Right ventricle myocardium inferior (tissue), 1 donor: ENCODE results near the gene OR2A1. TPM values are rescaled to one million over a fixed set of nuclear protein-coding genes. Genes with fewer than 3 reads are reported as not detected.
"Not testable (repeated sequence)": the region's sequence is repeated elsewhere in the genome, so short reads cannot be mapped to it uniquely, and the experiment has no call there.

Source experiments
- ATAC-seq: fragments of 200-7000 bp; cut with Tn5 transposase; one replicate; pipeline ENCODE4 v1.9.1; 2020; ENCODE audit warnings: mild to moderate bottlenecking, moderate library complexity
- DNase-seq: peaks from one replicate; pipeline ENCODE4 v3.0.0; 2021; ENCODE audit errors: missing footprints
- intact Hi-C: fragments of 100-400 bp; cut with DNase I; formaldehyde crosslinking; loops from one replicate; pipeline ENCODE4 v1.11.0; 2022
- total RNA-seq: library from RNA; stranded (reverse); fragmentation: NEBNext Ultra II Directional; extraction: Animal tissue kit (Norgen Biotek cat#: 25700); gene quantifications from one replicate; pipeline ENCODE4 v1.2.1, GENCODE V29; 2021
- donor health status: DM: no; HTN: yes; CAD: no; lungs with severe emphysema.

Gene OR2A1
- total RNA-seq, 1 donor from 2014 or later, result not detected

DNA sequence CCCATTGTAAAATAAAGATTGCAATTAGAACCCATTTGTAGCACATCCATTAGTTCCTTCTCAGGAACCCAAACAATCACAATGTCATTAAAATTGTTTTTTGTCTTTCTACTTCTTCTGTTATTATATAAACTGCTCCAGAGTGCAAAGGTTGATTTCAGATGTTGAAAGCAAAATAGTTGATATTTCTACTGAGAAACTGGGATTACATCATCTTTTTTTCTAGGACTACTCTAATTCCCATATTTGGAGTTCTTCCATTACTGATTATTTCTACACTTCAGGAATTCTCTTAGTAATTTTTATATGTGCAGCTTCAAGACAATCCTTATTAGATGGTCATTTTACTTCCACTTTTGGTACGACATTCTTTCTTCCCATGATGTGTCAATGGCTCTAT is 5.3 kb downstream of the OR2A1 start:
- intact Hi-C loops, DNase-seq, ATAC-seq: not testable (repeated sequence)

DNA sequence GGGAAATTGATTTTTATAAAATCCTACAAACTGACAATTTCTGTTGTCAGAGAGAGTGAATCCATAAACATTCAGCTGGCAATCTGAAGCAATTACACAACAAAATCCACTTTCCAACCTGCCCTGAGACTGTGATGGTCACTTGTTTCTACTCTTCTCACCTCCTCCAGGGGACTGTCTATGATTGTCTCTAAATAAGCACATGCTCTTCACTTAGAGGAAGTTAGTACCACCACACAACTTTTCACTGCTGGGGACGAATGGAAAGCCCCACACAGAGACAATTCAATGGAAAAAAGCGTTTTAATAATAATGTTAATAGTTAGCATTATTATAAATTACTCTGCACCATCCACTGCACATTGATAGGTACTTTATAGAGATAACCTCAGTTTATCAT is 7.3 kb downstream of the OR2A1 start:
- intact Hi-C loops, DNase-seq, ATAC-seq: not testable (repeated sequence)

DNA sequence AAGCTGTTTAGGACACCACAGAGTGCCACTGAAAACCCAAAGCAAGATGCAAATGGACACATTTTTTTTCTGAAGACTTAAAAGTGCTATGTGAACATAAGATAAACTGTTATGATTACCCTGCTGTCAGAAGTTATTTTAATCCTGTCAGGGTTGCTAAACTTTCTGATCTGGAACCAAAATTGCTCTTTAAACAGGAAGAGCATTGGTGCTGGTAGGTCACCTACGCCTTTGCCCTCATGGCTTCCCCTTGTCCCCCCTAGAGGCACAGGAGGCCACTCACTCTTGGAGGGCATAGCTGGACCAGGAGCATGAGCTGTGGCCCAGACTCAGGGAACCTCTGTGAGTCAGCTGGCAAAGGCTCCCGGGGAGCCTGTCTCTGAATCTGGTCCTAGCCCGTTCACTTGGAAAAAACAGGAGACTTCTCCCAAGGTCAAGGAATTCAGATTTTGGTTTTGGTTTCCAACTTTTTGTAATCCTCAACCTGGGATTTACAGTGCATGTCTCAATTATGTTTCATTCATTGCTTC is 9.5 kb downstream of the OR2A1 start:
- DNase-seq, intact Hi-C loops, ATAC-seq: not testable (repeated sequence)

GRCh38 chr7:144323359-144323758 is 11.1 kb downstream of the OR2A1 start:
- intact Hi-C loops, ATAC-seq: not testable (repeated sequence)

DNA sequence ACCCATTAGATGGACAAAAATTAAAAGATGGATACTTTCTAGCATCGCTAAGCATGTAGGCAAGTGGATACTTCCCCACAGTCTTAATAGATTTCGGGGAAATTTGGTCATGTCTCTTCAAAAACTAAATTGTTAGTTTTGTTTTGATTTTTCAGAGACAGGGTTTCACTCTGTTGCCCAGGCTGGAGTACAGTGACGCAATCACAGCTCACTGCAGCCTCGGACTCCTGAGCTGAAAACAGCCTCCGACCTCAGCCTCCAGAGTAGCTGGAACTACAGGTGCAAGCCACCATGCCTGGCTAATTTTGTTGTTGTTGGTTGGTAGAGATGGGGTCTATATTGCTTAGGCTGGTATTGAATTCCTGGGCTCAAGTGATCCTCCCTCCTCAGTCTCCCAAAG is 13.6 kb downstream of the OR2A1 start:
- peak; percentile 37 for DNase-seq
- intact Hi-C loops, ATAC-seq: not testable (repeated sequence)

More at GRCh38 chr7:144323359-144323758, 11.1 kb downstream of the OR2A1 start:
- not testable (repeated sequence) for DNase-seq

GRCh38 chr7:144330044-144330443 is 17.8 kb downstream of the OR2A1 start:
- ATAC-seq, DNase-seq, intact Hi-C loops: not testable (repeated sequence)

GRCh38 chr7:144331221-144331995 is 19.2 kb downstream of the OR2A1 start:
- intact Hi-C loops, DNase-seq: not testable (repeated sequence)
- peak; percentile 33 for ATAC-seq

GRCh38 chr7:144331996-144332288 is 19.7 kb downstream of the OR2A1 start:
- peak; percentile 56 for DNase-seq
- intact Hi-C loops, ATAC-seq: not testable (repeated sequence)

- intact Hi-C loops, ATAC-seq, DNase-seq: not testable (repeated sequence)
Observed at GRCh38 chr7:144348625-144349024, 36.4 kb downstream of the OR2A1 start.

GRCh38 chr7:144351667-144352066 is 39.4 kb downstream of the OR2A1 start:
- DNase-seq, result peak; percentile 43
- ATAC-seq, intact Hi-C loops: not testable (repeated sequence)

GRCh38 chr7:144355176-144355822 is 43.1 kb downstream of the OR2A1 start, which contains the start of gene ARHGEF5:
Gene ARHGEF5, plus strand, starts transcription at chr7:144355402. Its CDS starts 7,268 bp downstream, at chr7:144362670.
- ATAC-seq, result peak; percentile 86
- intact Hi-C loops, DNase-seq: not testable (repeated sequence)

- DNase-seq, ATAC-seq, intact Hi-C loops: not testable (repeated sequence)
Observed at GRCh38 chr7:144356185-144356584, 44.0 kb downstream of the OR2A1 start.

- intact Hi-C loops, ATAC-seq, DNase-seq: not testable (repeated sequence)
Observed at GRCh38 chr7:144356860-144357259, 44.6 kb downstream of the OR2A1 start.

DNA sequence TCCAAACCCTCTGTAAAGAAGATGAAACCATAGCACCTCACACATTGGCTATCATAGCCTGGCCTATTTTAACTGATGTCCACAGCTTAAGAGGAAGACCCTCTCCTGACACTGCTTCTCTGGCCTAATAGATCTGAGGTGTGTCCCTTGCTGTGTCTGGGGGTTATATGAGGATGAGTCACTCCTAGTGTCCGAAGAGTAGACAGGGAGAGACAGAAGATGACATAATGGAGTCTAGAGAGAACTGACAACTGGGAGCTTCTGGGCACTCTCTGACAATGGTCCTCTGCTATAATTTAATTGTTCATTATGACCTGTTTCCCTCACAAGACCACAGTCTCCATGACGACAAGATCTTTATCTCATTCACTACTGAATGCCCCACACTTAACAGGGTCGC is 49.8 kb downstream of the OR2A1 start:
- ATAC-seq, DNase-seq, intact Hi-C loops: not testable (repeated sequence)

DNA sequence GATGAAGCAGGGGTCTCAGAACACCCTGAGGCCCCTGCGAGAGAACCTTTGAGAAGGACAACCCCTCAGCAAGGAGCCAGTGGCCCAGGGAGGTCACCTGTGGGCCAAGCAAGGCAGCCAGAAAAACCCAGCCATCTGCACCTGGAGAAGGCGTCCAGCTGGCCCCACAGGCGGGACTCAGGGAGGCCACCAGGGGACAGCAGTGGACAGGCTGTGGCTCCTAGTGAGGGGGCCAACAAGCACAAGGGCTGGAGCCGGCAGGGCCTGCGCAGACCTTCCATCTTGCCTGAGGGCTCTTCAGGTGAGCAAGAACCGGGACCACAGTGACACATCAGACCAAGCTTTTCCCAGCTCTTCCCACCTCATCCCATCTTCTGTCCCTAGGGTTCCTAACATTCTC is 53.3 kb downstream of the OR2A1 start:
- DNase-seq, ATAC-seq, intact Hi-C loops: not testable (repeated sequence)

DNA sequence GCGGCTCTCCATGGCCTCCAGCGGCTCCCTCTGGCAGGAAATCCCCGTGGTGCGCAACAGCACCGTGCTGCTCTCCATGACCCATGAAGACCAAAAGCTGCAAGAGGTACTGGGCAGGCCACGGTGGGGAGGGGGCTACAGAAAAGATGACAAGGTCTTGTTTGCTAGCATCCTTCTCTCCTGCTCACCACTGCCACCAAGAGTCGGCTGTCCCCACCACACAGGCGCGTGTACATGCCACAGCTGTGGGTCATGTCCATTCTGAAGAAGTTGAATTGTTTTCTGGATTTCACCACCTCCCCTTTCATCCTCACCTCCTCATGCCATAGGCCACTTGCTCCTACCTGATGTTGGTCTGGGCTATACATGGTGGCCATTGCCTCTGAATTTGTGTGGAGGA is 55.0 kb downstream of the OR2A1 start:
- intact Hi-C loops, DNase-seq, ATAC-seq: not testable (repeated sequence)

DNA sequence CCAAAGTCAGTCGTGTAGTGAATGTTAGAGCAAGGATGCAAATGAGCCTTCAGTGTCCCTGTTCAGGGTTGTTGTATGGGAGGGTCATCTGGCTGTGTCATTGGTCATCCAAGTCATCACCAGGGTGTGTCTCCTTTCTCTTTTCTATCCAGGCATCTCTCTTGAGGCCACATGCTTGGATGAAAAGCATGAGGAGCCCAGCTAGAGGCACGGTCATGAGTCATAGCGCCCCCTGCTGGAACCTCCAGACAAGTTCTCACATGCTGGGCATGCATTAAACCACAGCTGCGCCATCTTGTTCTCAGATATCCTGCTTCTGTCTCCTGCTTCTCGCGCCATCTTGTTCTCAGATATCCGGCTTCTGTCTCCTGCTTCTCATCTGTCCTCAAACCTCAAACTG is 57.0 kb downstream of the OR2A1 start:
- DNase-seq, result peak; percentile 18
- not testable (repeated sequence) for ATAC-seq

More for the DNA sequence above, 57.0 kb downstream of the OR2A1 start:
- intact Hi-C loops, result not testable (repeated sequence)
